Testis (tissue), 2 donors: ENCODE data around the gene COQ2.

Experiments used
- CTCF ChIP-seq, 3 experiments: fragments of 450-650 bp in 2 of 3; fragments of 200-600 bp in 1 of 3; sonication (generic) in 1 of 3; IDR thresholded peaks; one replicate each; pipeline ENCODE4 v1.5.1; 2016 to 2019; ENCODE audit warnings: antibody characterized with exemption in 3 of 3, mild to moderate bottlenecking in 2 of 3, moderate library complexity in 1 of 3
- POLR2A ChIP-seq: fragments of 450-650 bp; IDR thresholded peaks from one replicate; pipeline ENCODE4 v1.6.1; 2017; ENCODE audit warnings: antibody characterized with exemption, mild to moderate bottlenecking, moderate library complexity

- TF ChIP-seq CTCF (IDR thresholded peaks at IDR 0.05) (no peak), POLR2A (no peak)
These were observed 43.5 kb downstream of the COQ2 start for GRCh38 chr4:83241132-83241531.
